Esophagus squamous epithelium (tissue), 5 donors: ENCODE data around the gene RPH3AL. TPM values are rescaled to one million over a fixed set of nuclear protein-coding genes. Genes with fewer than 3 reads are reported as not detected.

Source experiments
- DNase-seq: peaks from one replicate; lab custom pipeline; 2025; lab: John Stamatoyannopoulos, UW
- H3K27ac ChIP-seq, 4 donors: fragments of 200-600 bp; sonication (generic); one replicate each; pipeline ENCODE4 v1.5.1; 2016 to 2019; ENCODE audit warnings: mild to moderate bottlenecking in 1 of 4
- H3K27me3 ChIP-seq, 4 donors: fragments of 200-600 bp; sonication (generic); 1 replicate in 3 of 4; 2 replicates in 1 of 4; pipeline versions ENCODE4 v1.5.1 to v1.6.0; 2017 to 2021; ENCODE audit warnings: antibody characterized with exemption in 1 of 4
- H3K36me3 ChIP-seq, 3 donors: fragments of 200-600 bp; sonication (generic); one replicate each; pipeline ENCODE4 v1.5.1; 2016 to 2019
- H3K4me1 ChIP-seq, 3 donors: fragments of 200-600 bp; sonication (generic); one replicate each; pipeline ENCODE4 v1.5.1; 2017 to 2019
- H3K4me3 ChIP-seq, 4 donors: fragments of 200-600 bp; sonication (generic); 1 replicate in 3 of 4; 2 replicates in 1 of 4; pipeline ENCODE4 v1.5.1; 2016 to 2019; ENCODE audit warnings: mild to moderate bottlenecking in 2 of 4, moderate library complexity in 1 of 4
- H3K9me3 ChIP-seq, 3 donors: fragments of 200-600 bp; sonication (generic); one replicate each; pipeline ENCODE4 v1.5.1; 2016 to 2019
- POLR2A ChIP-seq, 4 donors: fragments of 450-650 bp; IDR thresholded peaks; one replicate each; pipeline ENCODE4 v1.6.1; 2017; ENCODE audit warnings: antibody characterized with exemption in 4 of 4, mild to moderate bottlenecking in 4 of 4, moderate library complexity in 3 of 4
- WGBS, 2 donors: methylation state at CpG; one replicate each; pipeline ENCODE4 v1.1.5; 2018; 5-methylcytosine and 5-hydroxymethylcytosine counted together
- intact Hi-C: fragments of 100-400 bp; cut with DNase I; formaldehyde crosslinking; loops from one replicate; pipeline ENCODE4 v1.15.0; 2022
- total RNA-seq, 4 donors: library from RNA; depleted of rRNA; stranded (reverse); fragments of >200 nt; gene quantifications; one replicate each; pipeline ENCODE4 v1.1.0, GENCODE V29; 2016
- TF ChIP-seq, protein P1 (sequence below), 6 experiments: fragments of 450-650 bp in 4 of 6; fragments of 200-600 bp in 2 of 6; sonication (generic) in 2 of 6; IDR thresholded peaks; one replicate each; pipeline ENCODE4 v1.5.1; 2016 to 2019; ENCODE audit warnings: antibody characterized with exemption in 6 of 6, mild to moderate bottlenecking in 4 of 6, moderate library complexity in 4 of 6
- donor health status: DM: yes; HTN: yes; CAD: no.

The RPH3AL gene
- total RNA-seq, 4 donors from 2014 or later: 5.2 to 18.3 (median 7.5) TPM

GRCh38 chr17:386141-386876 lies 33.7 kb upstream of the RPH3AL start:
- Histone ChIP-seq H3K4me1 (peaks cover 13 to 20% (median 15%) of the 10 kb centered on the region in 3 donors), H3K4me3 (peak overlapping the region; percentile 47 to 82 (median 60)), H3K27ac (peak overlapping the region in 3 of 4 donors; percentile 81 to 87 (median 87)), H3K36me3 (no peaks in the 10 kb centered on the region), H3K9me3 (no peaks in the 10 kb centered on the region), H3K27me3 (peaks cover 0 to 24% (median 0%) of the 10 kb centered on the region in 4 donors)
- TF ChIP-seq, protein P1, sequence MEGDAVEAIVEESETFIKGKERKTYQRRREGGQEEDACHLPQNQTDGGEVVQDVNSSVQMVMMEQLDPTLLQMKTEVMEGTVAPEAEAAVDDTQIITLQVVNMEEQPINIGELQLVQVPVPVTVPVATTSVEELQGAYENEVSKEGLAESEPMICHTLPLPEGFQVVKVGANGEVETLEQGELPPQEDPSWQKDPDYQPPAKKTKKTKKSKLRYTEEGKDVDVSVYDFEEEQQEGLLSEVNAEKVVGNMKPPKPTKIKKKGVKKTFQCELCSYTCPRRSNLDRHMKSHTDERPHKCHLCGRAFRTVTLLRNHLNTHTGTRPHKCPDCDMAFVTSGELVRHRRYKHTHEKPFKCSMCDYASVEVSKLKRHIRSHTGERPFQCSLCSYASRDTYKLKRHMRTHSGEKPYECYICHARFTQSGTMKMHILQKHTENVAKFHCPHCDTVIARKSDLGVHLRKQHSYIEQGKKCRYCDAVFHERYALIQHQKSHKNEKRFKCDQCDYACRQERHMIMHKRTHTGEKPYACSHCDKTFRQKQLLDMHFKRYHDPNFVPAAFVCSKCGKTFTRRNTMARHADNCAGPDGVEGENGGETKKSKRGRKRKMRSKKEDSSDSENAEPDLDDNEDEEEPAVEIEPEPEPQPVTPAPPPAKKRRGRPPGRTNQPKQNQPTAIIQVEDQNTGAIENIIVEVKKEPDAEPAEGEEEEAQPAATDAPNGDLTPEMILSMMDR (IDR thresholded peaks at IDR 0.05): peak; percentile 58 to 91 (median 82)
- no peak for TF ChIP-seq POLR2A (IDR thresholded peaks at IDR 0.05)
- intact Hi-C loops: loop anchor here (2.0 kb wide), 1 partner anchor 244 kb away; no protein-coding TSS in a partner anchor
- 16 to 31% methylated on average over 8 to 9 of the region's 57 CpGs for WGBS, 2 donors
- DNase-seq: no peak

GRCh38 chr17:385836-386140 lies 33.2 kb upstream of the RPH3AL start:
- Histone ChIP-seq H3K27me3 (peaks cover 0 to 24% (median 0%) of the 10 kb centered on the region in 4 donors), H3K4me3 (peak overlapping the region; percentile 47 to 82 (median 60)), H3K9me3 (no peaks in the 10 kb centered on the region), H3K36me3 (no peaks in the 10 kb centered on the region), H3K4me1 (peaks cover 13 to 20% (median 15%) of the 10 kb centered on the region in 3 donors), H3K27ac (peak overlapping the region; percentile 58 to 87 (median 84))
- DNase-seq: no peak
- no peak for TF ChIP-seq POLR2A (IDR thresholded peaks at IDR 0.05)
- TF ChIP-seq, protein P1 (IDR thresholded peaks at IDR 0.05): no peak
- no CpG with 5 or more reads among the region's 42 CpGs for WGBS, 2 donors
- intact Hi-C loops: loop anchor here (2.0 kb wide), 1 partner anchor 243 kb away; no protein-coding TSS in a partner anchor

- no peak for TF ChIP-seq POLR2A (IDR thresholded peaks at IDR 0.05)
- TF ChIP-seq, protein P1 (IDR thresholded peaks at IDR 0.05): peak in 1 of 6 experiments; percentile 10
- no peak for DNase-seq
- WGBS, 2 donors: no CpG with 5 or more reads among the region's 70 CpGs
- Histone ChIP-seq H3K4me1 (peaks cover 13 to 20% (median 15%) of the 10 kb centered on the region in 3 donors), H3K27me3 (peaks cover 0 to 24% (median 0%) of the 10 kb centered on the region in 4 donors), H3K36me3 (no peaks in the 10 kb centered on the region), H3K4me3 (peak overlapping the region; percentile 47 to 82 (median 60)), H3K27ac (peak overlapping the region; percentile 58 to 87 (median 84)), H3K9me3 (no peaks in the 10 kb centered on the region)
- intact Hi-C loops: no loop called here
These were observed 32.7 kb upstream of the RPH3AL start for GRCh38 chr17:385178-385835.

DNA sequence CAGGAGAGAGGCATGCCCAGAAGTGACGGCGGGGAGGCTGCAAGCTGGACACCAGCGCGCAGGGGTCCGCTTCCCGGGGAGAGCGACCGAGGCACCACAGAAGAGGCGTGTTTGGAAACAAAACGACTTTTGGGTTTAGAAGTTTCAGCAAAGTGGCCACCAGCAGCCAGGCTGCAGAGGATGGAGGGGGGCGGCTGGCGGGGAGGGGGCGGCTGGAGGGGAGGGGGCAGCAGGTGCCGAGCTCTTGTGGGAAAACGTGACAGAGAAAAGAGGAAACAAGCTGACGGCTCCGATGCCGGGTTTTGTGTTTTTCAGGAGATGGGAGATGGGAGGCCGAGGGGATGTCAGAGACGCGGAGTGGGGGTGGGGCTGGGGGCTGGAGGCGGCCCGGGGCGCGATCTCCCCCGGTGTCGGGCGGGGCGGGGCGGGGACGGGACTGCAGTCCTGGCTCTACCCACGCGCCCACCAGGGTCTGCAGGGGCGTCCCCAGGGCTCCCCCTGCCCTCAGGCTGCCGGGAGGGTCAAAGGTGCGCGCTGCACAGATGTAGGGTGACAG lies 32.1 kb upstream of the RPH3AL start:
- no peak for TF ChIP-seq POLR2A (IDR thresholded peaks at IDR 0.05)
- TF ChIP-seq, protein P1 (IDR thresholded peaks at IDR 0.05): no peak
- Histone ChIP-seq H3K36me3 (no peaks in the 10 kb centered on the region), H3K27me3 (peaks cover 0 to 24% (median 0%) of the 10 kb centered on the region in 4 donors), H3K27ac (peak overlapping the region; percentile 58 to 87 (median 84)), H3K4me1 (peaks cover 13 to 24% (median 15%) of the 10 kb centered on the region in 3 donors), H3K9me3 (no peaks in the 10 kb centered on the region), H3K4me3 (peak overlapping the region in 3 of 4 donors; percentile 47 to 82 (median 72))
- 49 to 53% methylated on average over 14 to 23 of the region's 37 CpGs for WGBS, 2 donors
- no peak for DNase-seq
- intact Hi-C loops: no loop called here
